ENCODE measurements around the gene OR2M3. TPM values are rescaled to one million over a fixed set of nuclear protein-coding genes. Genes with fewer than 3 reads are reported as not detected.
"Not testable (repeated sequence)": the region's sequence is repeated elsewhere in the genome, so short reads cannot be mapped to it uniquely, and the experiment has no call there.

OR2M3 gene
- total RNA-seq, 1 donor = not detected

- H3K4me3 ChIP-seq (ENCODE audit: low read depth, low read length) = no peak within 1 kb of the TSS
- DNase-seq (ENCODE audit: low read depth) = no peak
- no peak for TF ChIP-seq CTCF (IDR thresholded peaks at IDR 0.05; ENCODE audit: insufficient read depth, low read depth, low read length)
Measured at GRCh38 chr1:248231117-248231516, 34.1 kb downstream of the OR2M3 start, which contains the start of gene OR2M4. TSS of gene OR2M4 (plus strand) at chr1:248231417. CDS start at chr1:248238929, 7,512 bp downstream.

- DNase-seq (ENCODE audit: low read depth) = no peak
- H3K4me3 ChIP-seq (ENCODE audit: low read depth, low read length) = no peak overlapping the region
- no peak for TF ChIP-seq CTCF (IDR thresholded peaks at IDR 0.05; ENCODE audit: insufficient read depth, low read depth, low read length)
Measured at GRCh38 chr1:248239478-248239877, 42.4 kb downstream of the OR2M3 start.

- DNase-seq (ENCODE audit: low read depth) = peak; percentile 17
- H3K4me3 ChIP-seq (ENCODE audit: low read depth, low read length) = no peak overlapping the region
- peak; percentile 67 for TF ChIP-seq CTCF (IDR thresholded peaks at IDR 0.05; ENCODE audit: insufficient read depth, low read depth, low read length)
Measured at GRCh38 chr1:248243204-248243603, 46.1 kb downstream of the OR2M3 start.

- not testable (repeated sequence) for H3K4me3 ChIP-seq (ENCODE audit: low read depth, low read length); DNase-seq (ENCODE audit: low read depth)
Measured at GRCh38 chr1:248259309-248259708, 62.2 kb downstream of the OR2M3 start.

Other genes with a start within 250 kb of the OR2M3 start
- gene OR2L8, start 248.4 kb upstream of the OR2M3 start, total RNA-seq = not detected in 2 replicates
- gene OR2AK2, start 232.0 kb upstream of the OR2M3 start, total RNA-seq = under 0.01 TPM in 1 of 2 replicates, not detected in the other
- not detected in 2 replicates for gene OR2L5, start 183.6 kb upstream of the OR2M3 start, total RNA-seq
- under 0.01 TPM in 1 of 2 replicates, not detected in the other for gene OR2L2, start 167.2 kb upstream of the OR2M3 start, total RNA-seq
- not detected in 2 replicates for gene OR2L3, start 150.4 kb upstream of the OR2M3 start, total RNA-seq
- not detected in 2 replicates for gene OR2L13, start 102.1 kb upstream of the OR2M3 start, total RNA-seq
- not detected in 2 replicates for gene OR2M5, start 52.1 kb upstream of the OR2M3 start, total RNA-seq
- gene OR2M2, start 22.4 kb upstream of the OR2M3 start, total RNA-seq = not detected in 2 replicates
- not detected in 2 replicates for gene OR2M4, start 34.2 kb downstream of the OR2M3 start, total RNA-seq
- gene OR2T33, start 80.7 kb downstream of the OR2M3 start, total RNA-seq = not detected in 2 replicates
- not detected in 2 replicates for gene OR2T12, start 106.2 kb downstream of the OR2M3 start, total RNA-seq
- gene OR2M7, start 127.3 kb downstream of the OR2M3 start, total RNA-seq = not detected in 2 replicates
- not detected in 2 replicates for gene OR14C36, start 151.5 kb downstream of the OR2M3 start, total RNA-seq
- not detected in 2 replicates for gene OR2T4, start 164.4 kb downstream of the OR2M3 start, total RNA-seq
- gene OR2T6, start 178.5 kb downstream of the OR2M3 start, total RNA-seq = not detected in 2 replicates
- not detected in 2 replicates for gene OR2T1, start 205.8 kb downstream of the OR2M3 start, total RNA-seq
- not detected in 2 replicates for gene OR2T2, start 248.4 kb downstream of the OR2M3 start, total RNA-seq

Data from fibroblast of villous mesenchyme (primary cell).